GM06990 (cell line): ENCODE measurements around the gene SPC24.
A peak's percentile ranks its signal among the peaks of the same experiment; 100 is the strongest.
"Not testable (repeated sequence)": the region's sequence is repeated elsewhere in the genome, so short reads cannot be mapped to it uniquely, and the experiment has no call there.

Experiments used
- DNase-seq: peaks from one replicate; pipeline ENCODE4 v3.0.0-alpha.2; 2011; ENCODE audit not compliant: insufficient read length; ENCODE audit errors: extremely low read depth
- H3K27me3 ChIP-seq: replicated peaks from 2 replicates; pipeline ENCODE4 v1.6.0; 2011; ENCODE audit warnings: low read length; ENCODE audit not compliant: control insufficient read depth, insufficient read depth
- H3K36me3 ChIP-seq: 2 replicates; pipeline ENCODE4 v1.5.1; 2011; ENCODE audit warnings: low read length; ENCODE audit not compliant: control insufficient read depth, insufficient read depth
- H3K4me3 ChIP-seq: replicated peaks from 2 replicates; pipeline ENCODE4 v1.5.1; 2011; ENCODE audit warnings: low read depth, mild to moderate bottlenecking, control low read depth, low read length
- TF ChIP-seq, protein P1 (sequence below): IDR thresholded peaks from 2 replicates; pipeline ENCODE4 v1.5.1; 2011; ENCODE audit warnings: low read length, control low read depth, mild to moderate bottlenecking, inconsistent platforms; ENCODE audit not compliant: insufficient read depth, poor library complexity, severe bottlenecking

The SPC24 gene

GRCh38 chr19:11165486-11166030, 10.0 kb upstream of the SPC24 start:
- DNase-seq = no peak
- TF ChIP-seq, protein P1, sequence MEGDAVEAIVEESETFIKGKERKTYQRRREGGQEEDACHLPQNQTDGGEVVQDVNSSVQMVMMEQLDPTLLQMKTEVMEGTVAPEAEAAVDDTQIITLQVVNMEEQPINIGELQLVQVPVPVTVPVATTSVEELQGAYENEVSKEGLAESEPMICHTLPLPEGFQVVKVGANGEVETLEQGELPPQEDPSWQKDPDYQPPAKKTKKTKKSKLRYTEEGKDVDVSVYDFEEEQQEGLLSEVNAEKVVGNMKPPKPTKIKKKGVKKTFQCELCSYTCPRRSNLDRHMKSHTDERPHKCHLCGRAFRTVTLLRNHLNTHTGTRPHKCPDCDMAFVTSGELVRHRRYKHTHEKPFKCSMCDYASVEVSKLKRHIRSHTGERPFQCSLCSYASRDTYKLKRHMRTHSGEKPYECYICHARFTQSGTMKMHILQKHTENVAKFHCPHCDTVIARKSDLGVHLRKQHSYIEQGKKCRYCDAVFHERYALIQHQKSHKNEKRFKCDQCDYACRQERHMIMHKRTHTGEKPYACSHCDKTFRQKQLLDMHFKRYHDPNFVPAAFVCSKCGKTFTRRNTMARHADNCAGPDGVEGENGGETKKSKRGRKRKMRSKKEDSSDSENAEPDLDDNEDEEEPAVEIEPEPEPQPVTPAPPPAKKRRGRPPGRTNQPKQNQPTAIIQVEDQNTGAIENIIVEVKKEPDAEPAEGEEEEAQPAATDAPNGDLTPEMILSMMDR = no peak
- Histone ChIP-seq H3K36me3 (no peaks in the 10 kb centered on the region), H3K27me3 (no peaks in the 10 kb centered on the region), H3K4me3 (no peak overlapping the region)

DNA sequence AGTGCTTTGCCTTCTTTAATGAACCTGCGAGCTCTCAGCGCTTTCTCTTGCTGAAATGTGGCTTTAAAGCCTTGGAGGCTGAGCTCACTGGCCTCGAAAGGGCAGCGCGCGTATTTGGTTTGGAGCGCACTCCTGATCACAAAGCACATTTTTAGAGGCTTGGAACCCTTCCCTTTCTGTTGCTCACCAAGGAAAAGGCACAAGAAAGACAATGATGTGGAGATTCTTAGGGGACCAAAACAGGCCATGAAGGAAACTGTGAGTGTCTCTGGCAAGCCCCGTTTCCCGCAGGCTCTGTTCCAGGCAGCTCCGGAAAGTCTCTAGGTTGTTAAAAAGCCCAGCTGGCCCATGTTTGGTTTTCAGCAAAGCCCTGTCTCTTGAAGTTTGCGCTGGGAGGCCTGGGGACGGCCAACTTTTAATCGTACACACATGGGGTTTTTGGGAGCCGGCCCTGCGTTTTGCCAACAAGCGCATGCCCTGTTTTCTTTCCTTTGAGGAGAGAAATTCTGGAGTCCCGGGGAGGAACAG, 9.4 kb upstream of the SPC24 start:
- TF ChIP-seq, protein P1 = no peak
- H3K27me3 ChIP-seq = no peaks in the 10 kb centered on the region
- H3K36me3 ChIP-seq = no peaks in the 10 kb centered on the region
- no peak for DNase-seq
- H3K4me3 ChIP-seq = no peak overlapping the region

- Histone ChIP-seq H3K4me3 (no peak overlapping the region), H3K27me3 (no peaks in the 10 kb centered on the region), H3K36me3 (no peaks in the 10 kb centered on the region)
- no peak for DNase-seq
- TF ChIP-seq, protein P1 = no peak
Observed at GRCh38 chr19:11164296-11164695, 8.7 kb upstream of the SPC24 start.

DNA sequence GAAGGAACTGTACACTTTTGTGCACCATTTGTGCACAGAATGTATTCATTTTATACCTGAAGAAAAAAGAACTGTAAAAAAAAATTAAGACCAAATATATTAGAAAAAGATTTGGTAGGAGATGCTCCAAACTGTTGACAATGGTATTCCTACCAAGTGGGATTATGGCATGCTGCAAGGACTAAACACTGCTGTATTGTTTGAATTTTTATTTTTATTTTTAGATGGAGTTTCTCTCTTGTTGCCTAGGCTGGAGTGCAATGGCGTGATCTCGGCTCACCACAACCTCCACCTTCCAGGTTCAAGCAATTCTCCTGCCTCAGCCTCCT, 4.8 kb upstream of the SPC24 start:
- DNase-seq, H3K36me3 ChIP-seq, H3K4me3 ChIP-seq, H3K27me3 ChIP-seq: not testable (repeated sequence)

DNA sequence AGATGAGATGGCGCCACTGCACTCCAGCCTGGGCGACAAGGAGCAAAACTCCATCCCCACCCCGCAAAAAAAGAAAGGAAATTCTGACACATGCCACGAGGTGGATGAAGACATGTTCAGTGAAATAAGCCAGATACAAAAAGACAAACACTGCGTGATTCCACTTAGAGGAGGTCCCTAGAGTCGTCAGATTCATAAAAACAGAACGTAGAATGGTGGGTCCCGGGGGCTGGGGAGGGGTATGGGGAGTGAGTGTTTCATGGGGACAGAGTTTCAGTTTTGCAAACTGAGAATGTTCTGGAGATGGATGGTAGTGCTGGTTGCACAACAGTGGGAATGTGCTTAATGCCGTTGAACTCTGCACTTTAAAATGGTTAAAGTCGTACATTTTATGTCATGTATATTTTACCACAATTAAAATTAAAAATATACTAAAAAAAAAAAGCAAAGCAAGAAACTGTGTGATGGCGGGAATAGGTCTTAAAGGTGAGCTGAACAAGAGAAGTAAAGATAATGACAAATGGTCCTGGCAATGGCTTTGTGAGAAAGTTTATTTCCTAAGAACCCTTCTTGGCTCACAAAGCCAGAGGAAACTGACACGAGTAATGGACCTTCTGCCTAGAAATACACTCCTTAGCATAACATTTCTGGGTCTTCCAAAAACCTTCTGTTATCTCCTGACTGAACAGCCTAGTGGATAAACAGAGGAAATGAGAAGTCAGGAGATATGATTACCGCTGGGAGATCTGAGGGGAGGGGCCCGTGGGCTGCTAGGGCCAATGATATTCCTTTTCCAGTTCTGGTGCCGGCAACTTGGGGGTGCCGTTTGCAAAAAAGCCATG, 4.2 kb upstream of the SPC24 start:
- no peak for DNase-seq
- no peaks in the 10 kb centered on the region for H3K27me3 ChIP-seq
- TF ChIP-seq, protein P1 = no peak
- H3K36me3 ChIP-seq = no peaks in the 10 kb centered on the region
- no peak overlapping the region for H3K4me3 ChIP-seq

DNA sequence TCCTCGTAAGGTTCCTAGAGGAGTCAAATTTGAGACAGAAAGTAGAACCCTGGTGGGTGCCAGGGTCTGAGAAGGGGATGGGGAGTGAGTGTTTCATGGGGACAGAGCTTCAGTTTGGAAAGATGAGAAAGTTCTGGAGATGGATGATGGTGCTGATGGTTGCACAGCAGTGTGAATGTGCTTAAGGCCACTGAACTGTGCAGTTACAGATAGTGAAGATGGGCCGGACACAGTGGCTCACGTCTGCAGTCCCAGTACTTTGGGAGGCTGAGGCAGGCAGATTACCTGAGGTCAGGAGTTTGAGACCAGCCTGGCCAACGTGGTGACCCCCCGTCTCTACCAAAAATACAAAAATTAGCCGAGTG, 917 bp downstream of the SPC24 start:
- Histone ChIP-seq H3K4me3 (peak overlapping the region; percentile 97), H3K36me3 (no peaks in the 10 kb centered on the region; the same call in 1 of the 2 replicates), H3K27me3 (no peaks in the 10 kb centered on the region)
- no peak for DNase-seq
- TF ChIP-seq, protein P1 = no peak
